ENCODE data around the gene BRD1.

GRCh38 chr22:49724030-49724892 is 103.4 kb downstream of the BRD1 start:
- no peak for TF ChIP-seq CTCF (IDR thresholded peaks at IDR 0.05)
- TF ChIP-seq POLR2A (IDR thresholded peaks at IDR 0.05) = no peak
